GM19463 (cell line): ENCODE data around the gene MAP2.

Experiments used
- ATAC-seq: cut with Tn5 transposase; IDR thresholded peaks from one replicate; pipeline ENCODE4 v1.9.1; 2021; ENCODE audit warnings: mild to moderate bottlenecking, moderate library complexity; ENCODE audit not compliant: unreplicated experiment

MAP2 gene

DNA sequence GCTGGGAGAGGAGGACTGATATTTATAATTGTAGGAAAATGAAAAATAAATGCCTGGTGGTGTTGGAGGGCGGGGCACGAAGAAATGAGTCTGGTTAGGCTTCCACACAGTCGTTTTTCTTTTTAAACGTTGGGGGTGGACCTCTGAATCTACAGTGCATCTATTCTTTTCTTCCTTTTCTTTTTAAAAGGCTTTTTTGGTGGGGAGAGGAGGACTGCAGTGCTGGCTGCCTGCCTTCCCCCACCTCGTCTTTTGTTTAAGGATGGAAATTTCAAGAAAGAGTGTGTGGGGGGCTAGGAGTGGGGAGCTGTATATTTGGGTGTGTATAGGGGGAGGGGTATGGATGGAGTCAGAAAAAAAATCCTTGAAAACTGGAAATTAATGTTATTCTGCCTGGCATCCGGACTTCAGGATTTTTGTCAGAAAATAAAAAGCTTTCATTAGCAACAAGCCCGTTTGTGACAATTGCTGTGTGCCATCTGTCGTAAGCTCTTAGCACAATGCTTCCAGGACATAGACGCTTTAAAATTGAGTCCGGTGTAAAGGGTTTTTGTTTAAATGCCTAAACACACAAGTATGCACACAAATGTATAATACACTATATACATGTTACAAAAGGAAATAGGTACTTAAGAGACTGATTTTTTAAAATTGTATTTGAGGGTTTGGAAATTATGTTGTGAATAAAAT is 1.1 kb downstream of the MAP2 start:
- ATAC-seq = no peak

DNA sequence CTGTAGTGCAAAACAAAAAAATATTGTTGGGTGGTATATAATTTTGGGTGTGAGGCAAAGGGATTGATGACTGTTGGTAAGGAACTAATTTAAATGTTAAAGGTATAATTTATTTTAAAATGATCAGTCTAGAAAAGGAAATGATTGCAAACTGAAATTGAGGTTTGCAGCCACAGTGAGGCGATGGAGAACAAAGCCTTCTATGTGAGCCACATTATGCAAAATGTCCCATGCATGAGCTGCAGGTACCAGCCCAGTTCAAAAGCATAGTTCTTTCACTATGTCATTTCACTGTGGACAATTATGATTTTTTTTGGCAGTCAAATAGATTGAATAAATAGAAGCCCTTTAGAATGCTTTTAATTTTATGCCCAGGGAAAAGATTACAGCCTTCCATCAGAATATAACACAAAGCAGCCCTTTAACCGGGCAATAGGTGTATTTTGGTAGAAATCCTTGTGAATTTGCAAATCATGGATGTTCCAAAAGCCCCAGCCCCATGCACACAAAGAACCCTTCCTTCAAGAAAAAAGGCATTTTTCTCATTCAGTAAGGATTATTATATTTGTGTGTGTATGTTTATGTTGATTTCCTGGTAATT is 1.7 kb downstream of the MAP2 start:
- no peak for ATAC-seq

DNA sequence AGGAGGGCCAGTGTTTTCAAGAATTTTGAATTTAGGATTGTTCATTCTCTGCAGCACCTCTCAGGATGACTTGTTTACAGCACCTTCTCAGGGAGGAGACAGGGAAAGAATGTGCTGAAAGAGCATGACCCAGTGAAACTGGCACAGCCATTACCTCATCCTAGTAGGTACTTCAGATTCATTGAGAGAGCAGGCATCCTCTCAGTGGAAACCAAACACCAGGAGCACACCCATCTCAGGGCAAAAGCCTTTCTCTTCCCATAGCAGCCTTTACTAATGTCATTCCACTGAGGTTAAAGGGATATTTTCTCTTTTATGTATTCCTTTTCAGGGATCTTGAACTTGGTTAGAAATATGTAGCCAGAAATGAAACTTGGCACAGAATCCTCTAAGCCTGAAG is 2.6 kb downstream of the MAP2 start:
- no peak for ATAC-seq

DNA sequence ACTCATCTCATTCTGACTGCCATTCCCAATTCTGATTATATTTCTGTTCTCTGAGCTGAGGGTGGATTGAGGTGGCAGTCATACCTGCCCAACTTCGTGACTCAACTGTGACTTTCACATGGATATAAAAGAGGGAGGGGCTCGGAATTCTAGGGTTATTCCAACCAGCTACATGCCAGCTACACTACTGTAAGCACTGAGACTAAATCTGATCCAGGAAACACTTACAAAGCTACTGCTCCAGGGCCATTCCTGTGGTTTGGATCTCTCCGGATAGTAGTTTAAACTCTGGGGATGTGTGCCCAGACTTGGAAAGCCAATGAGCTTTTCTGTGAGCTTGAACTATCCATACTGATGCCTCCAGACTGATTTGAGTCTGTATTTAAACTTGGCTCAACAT is 7.9 kb downstream of the MAP2 start:
- no peak for ATAC-seq

DNA sequence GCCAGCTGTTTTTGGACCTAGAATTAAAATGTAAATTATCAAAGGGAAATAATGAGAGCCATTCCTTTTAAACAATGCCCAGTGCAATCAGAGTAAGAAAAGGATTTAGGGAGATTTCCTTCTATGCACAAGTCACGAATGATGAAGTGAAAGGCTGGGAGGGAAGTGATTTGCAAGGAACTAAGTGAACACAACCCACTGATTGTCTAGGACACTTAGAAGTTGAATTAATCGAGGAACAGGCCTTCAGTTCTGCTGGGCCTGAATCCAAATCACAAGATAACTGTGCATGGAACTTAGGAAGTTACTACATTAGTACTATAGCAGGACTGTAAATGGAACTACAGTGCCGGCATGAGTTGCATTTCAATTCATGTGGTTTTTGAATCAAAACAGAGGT is 17.7 kb downstream of the MAP2 start:
- ATAC-seq = no peak

DNA sequence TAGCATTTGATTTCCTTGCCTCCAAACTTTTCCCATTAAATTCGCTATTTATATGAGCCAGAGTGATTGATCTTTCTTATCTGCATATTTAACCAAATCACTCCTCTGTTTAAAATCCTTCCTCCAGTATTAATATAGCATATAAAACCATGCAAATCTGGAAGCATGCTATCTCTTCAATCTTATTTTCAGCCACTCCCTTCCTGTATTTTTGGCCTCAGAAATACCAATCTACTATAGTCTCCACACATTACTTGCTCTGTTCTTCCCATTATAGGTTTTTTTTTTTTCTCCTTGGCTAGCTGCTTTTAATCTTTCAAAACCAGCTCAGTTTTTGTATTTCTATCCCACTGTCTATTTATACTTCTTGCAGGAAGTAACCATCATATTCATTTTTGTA is 19.1 kb downstream of the MAP2 start:
- ATAC-seq = no peak

DNA sequence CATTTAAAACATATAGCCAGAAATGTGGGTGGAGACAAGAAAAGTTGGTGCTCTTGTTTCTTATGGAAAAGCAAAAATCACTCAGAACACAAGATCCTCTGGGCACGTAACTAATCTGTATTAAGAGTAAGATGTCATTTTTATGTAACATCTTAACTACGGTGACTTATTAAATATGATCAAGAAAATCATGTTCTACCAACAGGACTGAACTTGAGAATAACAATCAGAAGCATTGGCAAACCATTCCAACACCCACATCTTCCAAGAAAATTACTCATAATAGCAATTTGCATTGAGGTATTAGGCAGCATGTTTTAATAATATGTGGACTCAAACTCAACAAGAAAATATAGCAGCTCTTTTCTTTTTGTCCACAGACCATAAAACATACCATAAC is 21.6 kb downstream of the MAP2 start:
- ATAC-seq = no peak

DNA sequence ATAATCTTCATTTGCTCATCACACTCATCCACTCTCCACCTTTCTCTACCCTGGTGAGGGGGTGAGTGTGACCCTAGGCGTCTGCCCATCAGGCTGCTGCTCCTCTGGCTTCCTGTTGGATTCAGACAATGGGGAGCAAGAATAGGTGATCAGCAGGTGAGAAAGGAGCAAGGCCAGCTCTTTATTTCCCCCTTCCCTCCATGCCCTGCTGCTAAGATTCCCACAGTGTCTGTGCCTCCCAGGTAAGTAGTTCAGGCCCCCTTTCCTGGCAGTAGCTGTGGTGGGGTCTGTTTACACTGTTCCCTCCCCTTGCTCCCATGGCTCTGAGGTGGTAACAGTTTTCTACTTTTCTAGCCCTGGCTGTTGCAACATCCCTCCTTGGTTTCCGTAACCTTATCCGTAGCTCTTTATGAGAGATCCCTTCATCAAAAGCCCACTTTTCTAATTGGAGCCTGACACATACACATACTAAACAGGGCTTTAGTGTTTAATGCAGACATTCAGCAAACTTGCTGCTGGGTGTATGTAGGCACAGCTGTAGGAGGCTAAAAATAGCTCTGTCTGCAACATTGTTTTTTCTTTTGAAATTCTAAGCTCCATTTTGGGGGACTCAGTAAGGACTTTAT is 27.5 kb downstream of the MAP2 start:
- ATAC-seq = no peak

DNA sequence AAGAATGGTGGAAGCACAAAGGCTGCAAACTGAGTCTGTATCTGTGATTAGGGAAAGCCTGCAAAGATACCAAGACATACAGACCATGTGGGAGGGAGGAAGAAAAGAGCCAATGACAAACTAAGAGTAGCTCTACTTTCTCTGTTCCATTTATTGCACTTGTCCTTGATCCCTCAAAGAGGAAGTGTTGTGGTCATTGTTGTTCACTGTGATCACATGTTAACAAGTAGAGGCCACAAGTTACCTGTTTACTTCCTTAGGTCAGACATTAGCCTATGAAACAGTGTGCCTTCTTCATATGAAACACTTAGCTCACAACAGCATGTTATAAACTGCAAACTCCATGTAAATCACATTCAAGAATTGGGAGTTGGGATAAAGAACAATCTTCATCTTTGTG is 32.6 kb downstream of the MAP2 start:
- ATAC-seq = no peak

DNA sequence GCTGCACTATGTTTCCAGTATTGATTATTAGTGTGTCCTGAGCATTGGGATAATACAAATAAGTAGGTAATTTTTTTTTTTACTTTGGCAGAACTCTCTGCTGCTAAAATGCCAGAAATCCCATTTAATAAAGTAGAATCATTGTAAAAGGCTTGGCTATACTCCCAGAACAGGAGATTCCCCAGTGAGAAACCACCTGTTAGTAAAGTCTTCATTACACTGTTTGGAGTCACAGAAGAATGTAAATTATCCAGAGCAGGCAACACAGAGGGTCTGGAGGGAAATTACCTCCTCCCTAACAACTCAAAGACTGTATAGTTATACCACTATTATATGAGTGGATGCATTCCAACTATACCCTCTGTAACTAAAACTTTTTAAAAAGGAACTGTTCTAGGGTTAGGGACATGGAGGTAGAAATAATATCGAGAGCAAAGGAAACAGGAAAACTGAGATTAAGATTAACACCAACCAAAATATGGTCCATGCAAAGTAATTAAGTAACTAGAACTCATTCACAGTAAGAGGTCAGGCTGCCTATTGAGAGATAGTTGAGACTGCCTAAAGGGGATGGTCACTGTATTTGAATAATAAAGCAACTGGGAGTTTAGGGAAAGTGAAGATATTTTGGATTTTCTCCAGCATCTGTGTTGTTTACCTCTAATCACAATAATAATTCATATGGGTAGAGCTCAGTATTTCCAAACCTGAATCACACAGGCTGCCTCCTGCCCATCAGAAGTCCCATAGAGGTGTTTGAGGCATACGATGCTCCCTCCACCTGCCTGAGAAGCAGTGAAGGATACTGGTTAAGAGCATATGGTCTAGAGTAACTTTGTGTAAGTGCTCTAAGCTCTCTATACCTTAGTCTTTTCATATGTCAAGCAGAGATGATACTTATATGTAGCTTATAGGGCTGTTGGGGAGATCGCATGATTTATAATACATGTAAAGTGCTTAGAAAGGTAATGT is 34.4 kb downstream of the MAP2 start:
- ATAC-seq = no peak

DNA sequence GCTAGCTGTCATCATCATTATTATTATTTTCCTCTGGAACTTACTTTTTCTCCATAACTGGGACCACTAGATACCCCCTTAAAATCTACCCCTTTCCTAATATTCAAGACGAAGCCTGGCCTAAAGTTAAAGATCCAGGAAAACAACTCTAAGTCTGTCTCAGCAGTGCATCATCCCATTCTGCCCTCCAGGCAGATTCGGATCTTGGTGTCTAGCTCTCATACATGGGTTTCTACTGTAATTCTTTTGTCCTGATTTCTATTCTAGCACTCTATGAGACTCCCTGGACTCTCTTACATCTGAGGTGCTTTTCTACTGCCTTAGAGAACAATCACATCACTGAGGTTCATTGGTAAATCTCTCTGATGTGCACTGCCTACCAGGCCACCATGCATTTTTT is 35.5 kb downstream of the MAP2 start:
- no peak for ATAC-seq

DNA sequence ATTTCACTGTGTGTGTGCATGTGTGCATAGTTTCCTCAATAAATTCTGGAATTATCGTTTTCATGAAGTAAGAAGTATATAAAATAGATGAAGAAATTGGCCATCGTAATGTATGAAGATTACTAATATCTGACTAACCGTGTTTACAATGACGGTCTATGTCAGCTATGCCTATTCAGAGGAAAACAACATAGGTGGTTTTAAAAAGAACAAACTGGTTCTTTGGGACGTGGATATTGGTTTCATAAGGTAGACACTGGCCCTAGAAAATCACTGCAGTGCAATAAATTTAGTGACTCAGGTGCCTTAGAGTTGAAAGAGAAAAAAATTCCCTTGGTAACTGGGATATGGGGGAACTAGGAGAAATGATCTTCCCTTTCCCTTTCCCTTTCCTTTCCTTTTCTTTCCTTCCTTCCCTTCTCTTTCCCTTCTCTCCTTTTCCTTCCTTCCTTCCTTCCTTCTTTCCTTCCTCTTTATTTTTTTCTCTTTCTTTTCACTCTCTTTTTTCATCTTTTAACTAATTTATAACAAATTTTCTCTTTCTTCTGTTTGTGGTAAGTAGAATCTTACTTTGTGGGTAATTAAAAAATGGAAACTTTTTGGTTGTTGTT is 36.4 kb downstream of the MAP2 start:
- no peak for ATAC-seq

DNA sequence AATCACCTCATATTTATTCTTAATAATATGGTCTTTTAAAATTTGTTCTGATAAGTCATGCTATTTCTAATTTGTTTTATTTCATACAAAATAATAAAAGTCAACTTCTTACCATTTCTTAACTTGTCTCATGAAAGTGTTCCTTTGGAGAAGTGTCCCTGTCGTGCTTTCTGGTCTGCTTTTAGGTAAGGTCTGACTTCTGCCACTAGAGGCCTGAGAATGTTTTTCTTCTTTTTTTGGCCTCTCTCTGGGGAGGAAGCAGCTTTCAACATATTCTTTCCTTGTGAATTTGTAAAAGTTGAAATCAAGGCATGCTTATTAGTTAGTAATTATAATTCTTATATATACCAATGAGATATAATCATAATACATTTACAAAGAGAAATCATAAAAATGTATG is 39.4 kb downstream of the MAP2 start:
- no peak for ATAC-seq

DNA sequence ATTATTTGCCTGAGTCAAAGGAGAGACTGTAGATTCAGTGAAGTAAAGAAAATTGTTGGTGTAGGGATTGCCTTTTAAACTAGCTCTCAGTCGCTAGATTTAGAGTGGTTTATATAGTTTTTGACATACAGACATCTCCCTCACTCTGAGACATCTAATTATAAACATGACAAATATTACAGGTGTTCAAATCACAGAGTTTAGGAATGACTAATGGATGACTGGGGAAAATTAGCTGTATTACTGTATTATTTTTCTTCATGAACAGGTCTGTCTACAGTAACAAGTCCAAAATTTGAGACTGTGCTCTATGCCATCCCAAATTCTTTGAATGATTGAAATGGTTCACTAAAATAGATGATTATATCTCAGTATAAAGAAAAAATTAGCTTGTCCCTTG is 40.0 kb downstream of the MAP2 start:
- no peak for ATAC-seq

DNA sequence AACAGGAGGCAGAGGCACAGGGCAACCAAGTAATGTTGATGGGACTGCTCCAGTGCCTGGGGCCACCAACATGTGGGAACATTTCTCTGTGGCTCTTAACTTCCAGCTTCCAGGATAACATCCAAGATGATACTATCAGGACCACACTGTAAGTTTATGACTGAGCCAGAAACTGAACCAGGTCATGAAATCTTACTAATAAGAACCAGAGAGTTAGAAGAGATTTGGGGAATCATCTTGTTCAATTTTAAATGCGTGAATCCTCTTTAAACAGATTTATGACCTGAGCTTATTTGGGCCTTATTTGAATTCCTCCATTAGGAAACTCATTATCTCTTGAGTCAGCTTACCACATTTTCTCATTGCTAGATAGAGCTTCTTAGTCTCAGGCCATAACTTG is 45.0 kb downstream of the MAP2 start:
- no peak for ATAC-seq

DNA sequence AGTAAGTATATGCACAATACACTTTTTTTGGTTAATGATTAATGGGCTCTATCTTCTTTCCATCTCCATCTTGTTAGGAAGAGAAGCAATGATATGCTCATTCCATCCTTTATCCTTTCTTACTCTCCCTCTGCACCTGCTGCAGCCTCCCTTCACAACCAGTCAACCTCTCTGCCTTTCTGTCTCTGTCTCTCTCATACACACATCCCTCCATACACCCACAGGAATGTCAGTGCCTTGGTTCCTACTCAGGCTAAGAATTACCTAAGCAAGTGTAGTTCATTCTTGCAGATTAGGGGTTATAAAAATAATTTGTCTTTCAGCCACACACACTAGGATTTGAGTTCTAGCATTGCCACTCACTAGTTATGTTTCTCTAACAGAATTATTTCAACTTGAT is 45.6 kb downstream of the MAP2 start:
- no peak for ATAC-seq

DNA sequence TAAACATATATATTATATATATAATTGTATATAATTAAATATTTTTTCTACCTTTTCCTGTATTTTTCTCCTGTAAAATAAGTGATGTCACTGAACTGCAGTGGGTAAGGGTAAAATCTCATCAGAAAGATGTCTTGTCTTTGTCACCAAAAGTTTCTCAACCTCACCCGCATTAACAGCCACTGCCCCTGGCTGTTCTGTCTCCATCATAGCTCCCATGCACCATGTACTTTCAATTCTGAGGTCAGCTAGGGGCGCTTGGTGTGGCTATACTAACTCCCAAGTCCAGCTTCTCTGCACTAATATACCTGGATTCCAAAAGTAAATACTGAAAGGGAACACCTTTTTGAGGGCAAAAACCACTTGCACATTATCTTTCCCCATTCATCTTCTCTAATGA is 46.6 kb downstream of the MAP2 start:
- no peak for ATAC-seq

DNA sequence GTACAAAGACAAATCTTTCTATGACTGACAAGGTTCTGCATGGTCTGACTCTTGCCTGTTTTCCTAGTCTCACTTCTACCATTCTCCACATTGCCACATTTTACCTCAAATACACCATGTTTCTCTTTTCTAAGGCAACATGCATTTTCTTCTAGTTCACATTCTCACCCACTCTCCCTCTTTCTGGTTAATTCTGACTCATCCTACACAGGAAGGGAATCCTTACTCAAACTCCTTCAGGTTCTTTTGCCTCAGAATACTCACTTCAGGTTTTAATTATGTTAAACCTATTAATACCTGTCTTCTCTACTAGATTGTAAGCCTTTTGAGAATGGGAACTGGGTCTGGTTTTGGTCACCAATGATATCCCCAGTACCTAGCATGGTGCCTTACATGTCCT is 47.2 kb downstream of the MAP2 start:
- no peak for ATAC-seq

DNA sequence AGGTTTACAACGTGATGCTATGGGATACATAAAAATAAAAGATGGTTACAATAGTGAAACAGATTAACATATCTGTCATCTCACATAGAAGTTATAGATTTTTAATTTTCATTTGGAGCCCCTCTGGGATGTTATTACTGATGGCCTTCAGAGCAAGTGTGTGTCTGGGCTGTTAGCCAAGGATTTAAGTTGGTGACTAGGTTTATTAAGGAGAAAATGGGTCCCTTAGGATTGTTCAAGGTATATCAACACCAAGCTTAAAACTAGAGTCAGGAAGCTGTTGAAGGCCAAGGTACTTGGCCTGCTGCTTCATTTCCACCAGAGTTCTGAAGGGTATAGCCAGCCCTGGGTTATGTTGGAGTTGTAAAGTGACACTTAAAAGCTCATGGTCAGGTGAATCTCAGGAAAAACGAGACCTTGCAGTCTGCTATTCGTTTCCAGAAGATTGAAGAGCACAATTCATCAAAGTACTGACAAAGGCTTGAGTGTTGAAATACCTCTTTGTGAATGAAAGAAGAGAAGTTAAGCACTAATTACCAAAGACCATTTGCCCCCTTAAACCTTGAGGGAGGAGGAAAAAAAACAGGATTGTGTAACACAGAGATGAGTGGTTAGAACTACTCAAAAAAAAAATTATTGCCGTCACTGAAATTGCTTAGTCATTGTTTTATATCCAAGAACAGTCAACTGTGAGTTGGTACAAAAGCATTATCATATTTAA is 48.4 kb downstream of the MAP2 start:
- no peak for ATAC-seq

DNA sequence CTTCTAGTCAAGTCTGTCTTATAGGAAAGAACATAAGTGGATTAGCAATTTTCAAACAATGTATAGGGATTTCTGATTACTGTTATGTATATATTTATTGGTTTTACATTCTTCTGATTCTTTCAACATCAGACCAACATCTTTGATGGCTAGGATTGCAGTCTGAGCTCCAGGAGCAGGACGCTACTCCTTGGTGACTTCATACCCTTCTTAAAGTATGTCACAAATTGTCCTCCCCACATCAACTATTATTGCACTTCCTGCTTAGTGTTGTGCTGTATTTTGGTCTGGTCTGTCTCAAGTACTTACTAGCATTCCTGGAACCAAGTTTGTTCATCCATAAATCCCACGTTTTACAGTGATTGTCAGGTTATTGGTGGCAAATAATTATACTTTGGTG is 49.0 kb downstream of the MAP2 start:
- ATAC-seq = no peak
